ENCODE data around the gene NID2. TPM values are rescaled to one million over a fixed set of nuclear protein-coding genes. Genes with fewer than 3 reads are reported as not detected.

NID2 gene
- total and polyA plus RNA-seq, 9 of the 15 experiments (the other 6 are each of a cell fraction or from before 2014, with no cell fraction given), result 0.04 to 0.45 (median 0.16) TPM; not detected in 3

- H3K9me3 ChIP-seq (replicated peaks; ENCODE audit: control insufficient read depth, insufficient read depth, low read depth, low read length), result no peaks in the 10 kb centered on the region
- H2AFZ ChIP-seq (ENCODE audit: low read depth, low read length), result no peak overlapping the region
- no peak overlapping the region for H3K4me3 ChIP-seq
- in situ Hi-C loops (cut with MboI) (no loop called here), intact Hi-C loops (cut with micrococcal nuclease) (no loop called here)
- H3K27ac ChIP-seq (ENCODE audit: extremely low read depth, low read depth, low read length), result no peak overlapping the region
- BruUV-seq (replicated peaks), result no TSS peak
- H3K79me2 ChIP-seq (ENCODE audit: control insufficient read depth, insufficient read depth, low read length), result no peaks in the 10 kb centered on the region
- H3K4me2 ChIP-seq (ENCODE audit: insufficient read depth, low read length), result no peak overlapping the region
- ATAC-seq, result peak; percentile 80
- H3K9me1 ChIP-seq (ENCODE audit: control insufficient read depth, insufficient read depth, low read length), result no peaks in the 10 kb centered on the region
- no peaks in the 10 kb centered on the region for H3K36me3 ChIP-seq (ENCODE audit: control insufficient read depth, insufficient read depth, low read length)
- no peak overlapping the region for H3K9ac ChIP-seq (ENCODE audit: insufficient read depth in 1 of 2, low read depth in 2 of 2, low read length in 2 of 2)
- no peak for FAIRE-seq
- CTCF ChIA-PET (ENCODE audit: low intra/inter-chr PET ratio), result no interaction called here
- whole genome bisulfite sequencing (ENCODE audit: insufficient coverage, low coverage, missing lambda C conversion rate), result 6% methylated on average over 3 of the region's 5 CpGs
- peak; percentile 6 to 30 (median 26) for DNase-seq (ENCODE audit: extremely low read depth in 1 of 4, low spot score in 3 of 4)
- no peaks in the 10 kb centered on the region for H4K20me1 ChIP-seq (replicated peaks; ENCODE audit: control insufficient read depth, insufficient read depth, low read length)
- peaks cover 9 to 15% of the 10 kb centered on the region in 2 experiments; a peak in 4 of 5 replicates for H3K27me3 ChIP-seq (ENCODE audit: control insufficient read depth in 2 of 2, insufficient read depth in 2 of 2, low read length in 2 of 2)
- TF ChIP-seq ZNF12 (CRISPR knock-in tag; IDR thresholded peaks at IDR 0.05), result no peak
- no peak for TF ChIP-seq ETS1 (conservative IDR thresholded peaks at IDR 0.05; ENCODE audit: control insufficient read depth, low read depth, low read length)
- no peak for TF ChIP-seq ILF3 (IDR thresholded peaks at IDR 0.05; ENCODE audit: borderline replicate concordance)
- TF ChIP-seq ERF (CRISPR knock-in tag; IDR thresholded peaks at IDR 0.05), result no peak
- TF ChIP-seq, protein P1, sequence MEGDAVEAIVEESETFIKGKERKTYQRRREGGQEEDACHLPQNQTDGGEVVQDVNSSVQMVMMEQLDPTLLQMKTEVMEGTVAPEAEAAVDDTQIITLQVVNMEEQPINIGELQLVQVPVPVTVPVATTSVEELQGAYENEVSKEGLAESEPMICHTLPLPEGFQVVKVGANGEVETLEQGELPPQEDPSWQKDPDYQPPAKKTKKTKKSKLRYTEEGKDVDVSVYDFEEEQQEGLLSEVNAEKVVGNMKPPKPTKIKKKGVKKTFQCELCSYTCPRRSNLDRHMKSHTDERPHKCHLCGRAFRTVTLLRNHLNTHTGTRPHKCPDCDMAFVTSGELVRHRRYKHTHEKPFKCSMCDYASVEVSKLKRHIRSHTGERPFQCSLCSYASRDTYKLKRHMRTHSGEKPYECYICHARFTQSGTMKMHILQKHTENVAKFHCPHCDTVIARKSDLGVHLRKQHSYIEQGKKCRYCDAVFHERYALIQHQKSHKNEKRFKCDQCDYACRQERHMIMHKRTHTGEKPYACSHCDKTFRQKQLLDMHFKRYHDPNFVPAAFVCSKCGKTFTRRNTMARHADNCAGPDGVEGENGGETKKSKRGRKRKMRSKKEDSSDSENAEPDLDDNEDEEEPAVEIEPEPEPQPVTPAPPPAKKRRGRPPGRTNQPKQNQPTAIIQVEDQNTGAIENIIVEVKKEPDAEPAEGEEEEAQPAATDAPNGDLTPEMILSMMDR (IDR thresholded peaks at IDR 0.05 in 2 of 3, conservative IDR thresholded peaks at IDR 0.05 in 1 of 3; ENCODE audit: insufficient read depth in 2 of 3, low read depth in 1 of 3, low read length in 3 of 3), result peak; percentile 29 to 56 (median 32); a peak in 4 of 6 replicates
- H3K4me1 ChIP-seq (replicated peaks in 1 of 2; ENCODE audit: control insufficient read depth in 2 of 2, insufficient read depth in 2 of 2, low read length in 2 of 2), result no peaks in the 10 kb centered on the region
- POLR2A ChIA-PET, result interaction anchor here (1.1 kb wide), 1 partner anchor 15 kb away, joined by 3 read pairs; no protein-coding TSS in a partner anchor
Measured at GRCh38 chr14:52043690-52044089, 25.2 kb downstream of the NID2 start.

All from K562 (cell line).